Endothelial cell of umbilical vein (primary cell): ENCODE results near the gene FAM120B. TPM values are rescaled to one million over a fixed set of nuclear protein-coding genes. Genes with fewer than 3 reads are reported as not detected.

Experiments
- BruUV-seq: library from RNA; stranded (reverse); fragments of 400-500 nt; replicated peaks from 2 replicates; lab custom pipeline; 2021; lab: Mats Ljungman, UMichigan
- CTCF ChIA-PET: fragments of 300-600, 350-600 bp; sonication (Branson Sonifier 250); formaldehyde crosslinking; loops from one replicate; lab custom pipeline; 2021; ENCODE audit warnings: antibody characterized with exemption, inconsistent platforms; lab: Charles Lee
- POLR2A ChIA-PET: fragments of 300-600, 350-600 bp; sonication (Branson Sonifier 250); formaldehyde crosslinking; loops from one replicate; lab custom pipeline; 2021; ENCODE audit warnings: antibody characterized with exemption, inconsistent platforms; lab: Charles Lee
- DNase-seq: peaks from one replicate; pipeline ENCODE4 v3.0.0-alpha.2; 2011; ENCODE audit warnings: low read depth, low spot score
- FAIRE-seq: peaks from 2 replicates; lab custom pipeline; 2011; peaks lifted over from hg19 to GRCh38; lab: Jason Lieb, UNC
- H2AFZ ChIP-seq: 2 replicates; pipeline ENCODE4 v1.6.0; 2012; ENCODE audit warnings: low read depth, low read length, control low read depth, inconsistent platforms
- H3K27ac ChIP-seq: 2 replicates; pipeline ENCODE4 v1.5.1; 2011; ENCODE audit warnings: low read depth, mild to moderate bottlenecking, control low read depth, low read length, moderate library complexity; ENCODE audit not compliant: insufficient read depth
- H3K27me3 ChIP-seq, 2 experiments: 2 replicates each; pipeline versions ENCODE4 v1.6.0 to v1.6.1; 2011; ENCODE audit warnings: low read length in 2 of 2, mixed read lengths in 1 of 2; ENCODE audit not compliant: control insufficient read depth in 2 of 2, insufficient read depth in 2 of 2
- H3K36me3 ChIP-seq, 2 experiments: 2 replicates in 1 of 2; 3 replicates in 1 of 2; pipeline ENCODE4 v1.5.1; 2011; ENCODE audit warnings: low read length in 2 of 2, mild to moderate bottlenecking in 1 of 2, moderate library complexity in 1 of 2; ENCODE audit not compliant: control insufficient read depth in 2 of 2, insufficient read depth in 2 of 2; ENCODE audit errors: extremely low read depth in 1 of 2
- H3K4me1 ChIP-seq: 3 replicates; pipeline ENCODE4 v1.5.1; 2011; ENCODE audit warnings: mild to moderate bottlenecking, low read length; ENCODE audit not compliant: control insufficient read depth, insufficient read depth; ENCODE audit errors: extremely low read depth
- H3K4me2 ChIP-seq: 2 replicates; pipeline ENCODE4 v1.6.1; 2011; ENCODE audit warnings: low read length, control low read depth, mixed read lengths; ENCODE audit not compliant: insufficient read depth
- H3K4me3 ChIP-seq, 3 experiments: fragments of 200-600 bp in 1 of 3; sonication (generic), shearing (Covaris generic) in 1 of 3; replicated peaks in 1 of 3; 2 replicates each; pipeline ENCODE4 v1.5.1; 2011 to 2016; ENCODE audit warnings: control low read depth in 3 of 3, low read length in 3 of 3, mild to moderate bottlenecking in 2 of 3, inconsistent platforms in 1 of 3, low read depth in 1 of 3, moderate library complexity in 1 of 3; ENCODE audit not compliant: insufficient read depth in 1 of 3
- H3K79me2 ChIP-seq: 2 replicates; pipeline ENCODE4 v1.6.0; 2012; ENCODE audit warnings: low read length, inconsistent platforms; ENCODE audit not compliant: control insufficient read depth, insufficient read depth
- H3K9ac ChIP-seq: replicated peaks from 2 replicates; pipeline ENCODE3; 2011; ENCODE audit warnings: low read length, control low read depth; ENCODE audit not compliant: insufficient read depth; ENCODE audit errors: extremely low read depth
- H3K9me1 ChIP-seq: replicated peaks from 3 replicates; pipeline ENCODE4 v1.6.0; 2011; ENCODE audit warnings: mild to moderate bottlenecking, low read length; ENCODE audit not compliant: control insufficient read depth, insufficient read depth; ENCODE audit errors: extremely low read depth
- H3K9me3 ChIP-seq: replicated peaks from 2 replicates; pipeline ENCODE4 v1.5.1; 2012; ENCODE audit warnings: low read length, inconsistent platforms; ENCODE audit not compliant: control insufficient read depth, insufficient read depth
- H4K20me1 ChIP-seq: replicated peaks from 2 replicates; pipeline ENCODE3; 2011; ENCODE audit warnings: mild to moderate bottlenecking, low read length; ENCODE audit not compliant: control insufficient read depth, insufficient read depth; ENCODE audit errors: extremely low read depth
- EZH2 ChIP-seq: IDR thresholded peaks from 2 replicates; pipeline ENCODE4 v1.6.1; 2012; ENCODE audit warnings: borderline replicate concordance, low read depth, mild to moderate bottlenecking, moderate library complexity, low read length, inconsistent platforms; ENCODE audit not compliant: severe bottlenecking
- FOS ChIP-seq: IDR thresholded peaks from 2 replicates; pipeline ENCODE4 v1.6.1; 2011; ENCODE audit warnings: mild to moderate bottlenecking, low read length, moderate library complexity, borderline replicate concordance; ENCODE audit not compliant: insufficient read depth
- GATA2 ChIP-seq: IDR thresholded peaks from 2 replicates; pipeline ENCODE4 v1.7.0; 2011; ENCODE audit warnings: low read depth, mild to moderate bottlenecking, moderate library complexity, mixed read lengths, low read length; ENCODE audit not compliant: insufficient read length, insufficient read depth
- JUN ChIP-seq: IDR thresholded peaks from 2 replicates; pipeline ENCODE4 v1.6.1; 2011; ENCODE audit warnings: borderline replicate concordance, low read depth; ENCODE audit not compliant: insufficient read length, insufficient read depth
- MYC ChIP-seq: IDR thresholded peaks from one replicate; pipeline ENCODE4 v1.6.1; 2011; ENCODE audit warnings: mild to moderate bottlenecking, low read depth, low read length
- POLR2A ChIP-seq: IDR thresholded peaks from 2 replicates; pipeline ENCODE4 v1.6.1; 2012; ENCODE audit warnings: low read depth, mild to moderate bottlenecking, control low read depth, low read length
- POLR2AphosphoS5 ChIP-seq: IDR thresholded peaks from 2 replicates; pipeline ENCODE4 v1.6.1; 2012; ENCODE audit warnings: low read depth, mild to moderate bottlenecking, control low read depth, low read length, moderate library complexity; ENCODE audit not compliant: insufficient read depth
- dilution Hi-C: fragments of 300-500 bp; cut with MboI; formaldehyde crosslinking; loops from one replicate; pipeline ENCODE4 v1.15.0; 2019; ENCODE audit warnings: low sequenced_read_pairs; ENCODE audit not compliant: extremely low pct_ligation_motif_present
- intact Hi-C: fragments of 100-400 bp; cut with micrococcal nuclease; formaldehyde crosslinking; loops from one replicate; pipeline ENCODE4 v1.10.0; 2022
- polyA plus RNA-seq, 4 experiments: library from polyadenylated mRNA; depleted of rRNA in 3 of 4; stranded (reverse) in 3 of 4; unstranded in 1 of 4; fragments of >200 nt; gene quantifications; 2 replicates each; pipeline versions ENCODE4 v1.2.1 to v1.2.3, GENCODE V29; 2011 to 2012; ENCODE audit warnings: missing spikeins in 1 of 4
- total RNA-seq: library from RNA; stranded (reverse); gene quantifications from 2 replicates; pipeline ENCODE4 v1.2.3, GENCODE V29; 2021
- TF ChIP-seq, protein P1 (sequence below): IDR thresholded peaks from 2 replicates; pipeline ENCODE4 v1.6.1; 2011; ENCODE audit not compliant: insufficient read depth, insufficient read length
- TF ChIP-seq, protein P2 (sequence below), 2 donors: IDR thresholded peaks; 1 replicate in 1 of 2; 2 replicates in 1 of 2; pipeline ENCODE4 v1.5.1; 2011; ENCODE audit warnings: low read length in 2 of 2, mild to moderate bottlenecking in 2 of 2, moderate library complexity in 2 of 2, control low read depth in 1 of 2, inconsistent platforms in 1 of 2, low read depth in 1 of 2; ENCODE audit not compliant: insufficient read depth in 1 of 2; ENCODE audit errors: extremely low read depth in 1 of 2

FAM120B gene
- total and polyA plus RNA-seq, 2 donors (not counting 3 experiments of a cell fraction or from before 2014, with no cell fraction given): 10.8 to 28.2 TPM

DNA sequence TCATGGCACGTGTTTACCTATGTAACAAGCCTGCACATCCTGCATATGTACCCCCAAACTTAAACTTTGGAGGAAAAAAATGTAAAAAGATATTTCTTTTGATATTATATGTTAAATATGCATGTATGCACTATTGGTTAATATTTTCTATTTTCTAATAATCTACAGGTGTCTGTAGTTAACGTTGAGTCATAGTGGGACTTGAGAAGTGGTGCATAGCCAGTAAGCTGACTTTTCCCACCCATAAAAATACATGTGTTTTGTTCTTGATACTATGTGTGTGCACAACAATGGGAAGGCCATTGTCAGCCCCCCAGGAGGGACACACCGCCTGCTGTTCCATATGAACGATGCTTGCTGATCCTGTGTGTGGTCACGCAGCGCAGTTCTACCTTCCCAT lies 49.1 kb downstream of the FAM120B start:
- Histone ChIP-seq H3K9me3 (no peaks in the 10 kb centered on the region), H4K20me1 (no peaks in the 10 kb centered on the region), H3K9ac (no peak overlapping the region), H3K4me2 (no peak overlapping the region), H3K4me3 (no peak overlapping the region), H3K36me3 (peaks cover 0 to 12% of the 10 kb centered on the region in 2 experiments), H3K9me1 (no peaks in the 10 kb centered on the region), H3K27me3 (no peaks in the 10 kb centered on the region), H2AFZ (no peak overlapping the region), H3K79me2 (no peaks in the 10 kb centered on the region), H3K4me1 (peaks cover 8% of the 10 kb centered on the region), H3K27ac (no peak overlapping the region)
- intact Hi-C loops (no loop called here), dilution Hi-C loops (no loop called here)
- DNase-seq (no peak), FAIRE-seq (no peak)
- no TSS peak for BruUV-seq
- no peak for TF ChIP-seq EZH2
- TF ChIP-seq, protein P1, sequence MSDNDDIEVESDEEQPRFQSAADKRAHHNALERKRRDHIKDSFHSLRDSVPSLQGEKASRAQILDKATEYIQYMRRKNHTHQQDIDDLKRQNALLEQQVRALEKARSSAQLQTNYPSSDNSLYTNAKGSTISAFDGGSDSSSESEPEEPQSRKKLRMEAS: no peak
- TF ChIP-seq JUN: no peak
- no peak for TF ChIP-seq POLR2AphosphoS5
- TF ChIP-seq, protein P2, sequence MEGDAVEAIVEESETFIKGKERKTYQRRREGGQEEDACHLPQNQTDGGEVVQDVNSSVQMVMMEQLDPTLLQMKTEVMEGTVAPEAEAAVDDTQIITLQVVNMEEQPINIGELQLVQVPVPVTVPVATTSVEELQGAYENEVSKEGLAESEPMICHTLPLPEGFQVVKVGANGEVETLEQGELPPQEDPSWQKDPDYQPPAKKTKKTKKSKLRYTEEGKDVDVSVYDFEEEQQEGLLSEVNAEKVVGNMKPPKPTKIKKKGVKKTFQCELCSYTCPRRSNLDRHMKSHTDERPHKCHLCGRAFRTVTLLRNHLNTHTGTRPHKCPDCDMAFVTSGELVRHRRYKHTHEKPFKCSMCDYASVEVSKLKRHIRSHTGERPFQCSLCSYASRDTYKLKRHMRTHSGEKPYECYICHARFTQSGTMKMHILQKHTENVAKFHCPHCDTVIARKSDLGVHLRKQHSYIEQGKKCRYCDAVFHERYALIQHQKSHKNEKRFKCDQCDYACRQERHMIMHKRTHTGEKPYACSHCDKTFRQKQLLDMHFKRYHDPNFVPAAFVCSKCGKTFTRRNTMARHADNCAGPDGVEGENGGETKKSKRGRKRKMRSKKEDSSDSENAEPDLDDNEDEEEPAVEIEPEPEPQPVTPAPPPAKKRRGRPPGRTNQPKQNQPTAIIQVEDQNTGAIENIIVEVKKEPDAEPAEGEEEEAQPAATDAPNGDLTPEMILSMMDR (IDR thresholded peaks at IDR 0.05; ENCODE audit: extremely low read depth in 1 of 2, insufficient read depth in 1 of 2, low read depth in 1 of 2, low read length in 2 of 2): no peak
- TF ChIP-seq GATA2: no peak
- TF ChIP-seq FOS: no peak
- TF ChIP-seq MYC: no peak
- no peak for TF ChIP-seq POLR2A
- CTCF ChIA-PET: no interaction called here
- POLR2A ChIA-PET: no interaction called here
